ENCODE data around the gene SIX1. TPM values are rescaled to one million over a fixed set of nuclear protein-coding genes. Genes with fewer than 3 reads are reported as not detected.

The SIX1 gene
- total and polyA plus RNA-seq, 2 experiments from 2014 or later = 11.4 to 11.7 TPM

GRCh38 chr14:60656686-60657455 lies 7.6 kb upstream of the SIX1 start:
- H3K4me2 ChIP-seq (ENCODE audit: unreplicated experiment) = peak overlapping the region; percentile 90
- 4 to 7% methylated on average over 54 to 69 of the region's 75 CpGs for WGBS, 2 experiments (ENCODE audit: low coverage in 1 of 2, low lambda C conversion rate in 2 of 2, missing lambda C conversion rate in 2 of 2)
- peaks cover 16% of the 10 kb centered on the region for H3F3A ChIP-seq (ENCODE audit: insufficient read depth)
- DNase-seq = peak; percentile 83
- no peaks in the 10 kb centered on the region for H3K36me3 ChIP-seq (ENCODE audit: low read depth)
- H3K9ac ChIP-seq = peak overlapping the region; percentile 85
- no peaks in the 10 kb centered on the region for H3K9me3 ChIP-seq (ENCODE audit: low read depth)
- peak overlapping the region; percentile 44 for H3K27ac ChIP-seq
- H3K79me2 ChIP-seq (ENCODE audit: insufficient read depth) = no peaks in the 10 kb centered on the region
- H2AFZ ChIP-seq = peak overlapping the region; percentile 96
- peak overlapping the region; percentile 87 for H3K4me3 ChIP-seq
- no peak for TF ChIP-seq EZH2 (IDR thresholded peaks at IDR 0.05; ENCODE audit: insufficient read depth, poor library complexity, severe bottlenecking)
- no peaks in the 10 kb centered on the region for H3K9me2 ChIP-seq (ENCODE audit: insufficient read depth)
- peaks cover 18% of the 10 kb centered on the region for H3K4me1 ChIP-seq (ENCODE audit: insufficient read depth)
- peaks cover 15% of the 10 kb centered on the region for H3K27me3 ChIP-seq (replicated peaks; ENCODE audit: insufficient read depth)
- H4K20me1 ChIP-seq (ENCODE audit: insufficient read depth) = no peaks in the 10 kb centered on the region
- in situ Hi-C loops (cut with MboI) = no loop called here

- peak overlapping the region; percentile 96 for H2AFZ ChIP-seq
- H3K4me2 ChIP-seq (ENCODE audit: unreplicated experiment) = no peak overlapping the region
- no peaks in the 10 kb centered on the region for H3K79me2 ChIP-seq (ENCODE audit: insufficient read depth)
- no peak for DNase-seq
- H3K9me3 ChIP-seq (ENCODE audit: low read depth) = no peaks in the 10 kb centered on the region
- peak overlapping the region; percentile 87; the same call in 1 of the 2 replicates for H3K4me3 ChIP-seq
- 0 out of 2 replicates have a peak overlapping the region, but pooled peaks have one; percentile 85 for H3K9ac ChIP-seq
- no peaks in the 10 kb centered on the region for H3K36me3 ChIP-seq (ENCODE audit: low read depth)
- WGBS, 2 experiments (ENCODE audit: low coverage in 1 of 2, low lambda C conversion rate in 2 of 2, missing lambda C conversion rate in 2 of 2) = 74 to 77% methylated on average over 31 to 36 of the region's 36 CpGs
- peaks cover 23% of the 10 kb centered on the region for H3K27me3 ChIP-seq (replicated peaks; ENCODE audit: insufficient read depth)
- no peaks in the 10 kb centered on the region for H4K20me1 ChIP-seq (ENCODE audit: insufficient read depth)
- no peak overlapping the region for H3K27ac ChIP-seq
- peaks cover 21% of the 10 kb centered on the region for H3F3A ChIP-seq (ENCODE audit: insufficient read depth)
- H3K4me1 ChIP-seq (ENCODE audit: insufficient read depth) = peaks cover 18% of the 10 kb centered on the region
- no peaks in the 10 kb centered on the region for H3K9me2 ChIP-seq (ENCODE audit: insufficient read depth)
- in situ Hi-C loops (cut with MboI) = no loop called here
- no peak for TF ChIP-seq EZH2phosphoT487 (IDR thresholded peaks at IDR 0.05; ENCODE audit: insufficient read depth, low read depth)
- no peak for TF ChIP-seq EZH2 (IDR thresholded peaks at IDR 0.05; ENCODE audit: insufficient read depth, poor library complexity, severe bottlenecking)
Measured at GRCh38 chr14:60655898-60656685, 6.8 kb upstream of the SIX1 start.

- no peaks in the 10 kb centered on the region for H3K36me3 ChIP-seq (ENCODE audit: low read depth)
- no peaks in the 10 kb centered on the region for H4K20me1 ChIP-seq (ENCODE audit: insufficient read depth)
- DNase-seq = no peak
- no peaks in the 10 kb centered on the region for H3K9me2 ChIP-seq (ENCODE audit: insufficient read depth)
- WGBS, 2 experiments (ENCODE audit: low coverage in 1 of 2, low lambda C conversion rate in 2 of 2, missing lambda C conversion rate in 2 of 2) = 67 to 70% methylated on average over 22 to 29 of the region's 29 CpGs
- H3K79me2 ChIP-seq (ENCODE audit: insufficient read depth) = no peaks in the 10 kb centered on the region
- H3K27ac ChIP-seq = no peak overlapping the region
- H2AFZ ChIP-seq = no peak overlapping the region
- H3K4me3 ChIP-seq = no peak overlapping the region
- no peak overlapping the region for H3K9ac ChIP-seq
- H3K9me3 ChIP-seq (ENCODE audit: low read depth) = no peaks in the 10 kb centered on the region
- in situ Hi-C loops (cut with MboI) = no loop called here
- H3K4me2 ChIP-seq (ENCODE audit: unreplicated experiment) = no peak overlapping the region
- H3K27me3 ChIP-seq (replicated peaks; ENCODE audit: insufficient read depth) = peaks cover 29% of the 10 kb centered on the region
- TF ChIP-seq EZH2phosphoT487 (IDR thresholded peaks at IDR 0.05; ENCODE audit: insufficient read depth, low read depth) (no peak), EZH2 (IDR thresholded peaks at IDR 0.05; ENCODE audit: insufficient read depth, poor library complexity, severe bottlenecking) (no peak)
- H3K4me1 ChIP-seq (ENCODE audit: insufficient read depth) = peaks cover 18% of the 10 kb centered on the region
- H3F3A ChIP-seq (ENCODE audit: insufficient read depth) = peaks cover 28% of the 10 kb centered on the region
Measured at GRCh38 chr14:60655119-60655897, 6.0 kb upstream of the SIX1 start.

GRCh38 chr14:60654334-60654821 lies 5.1 kb upstream of the SIX1 start:
- DNase-seq = peak; percentile 68
- Histone ChIP-seq H3K27ac (no peak overlapping the region), H2AFZ (peak overlapping the region; percentile 4; the same call in 1 of the 2 replicates), H3K4me2 (ENCODE audit: unreplicated experiment) (peak overlapping the region; percentile 51), H4K20me1 (ENCODE audit: insufficient read depth) (no peaks in the 10 kb centered on the region), H3F3A (ENCODE audit: insufficient read depth) (peaks cover 32% of the 10 kb centered on the region), H3K79me2 (ENCODE audit: insufficient read depth) (no peaks in the 10 kb centered on the region), H3K36me3 (ENCODE audit: low read depth) (no peaks in the 10 kb centered on the region), H3K9me2 (ENCODE audit: insufficient read depth) (no peaks in the 10 kb centered on the region), H3K4me3 (peak overlapping the region; percentile 37), H3K4me1 (ENCODE audit: insufficient read depth) (peaks cover 18% of the 10 kb centered on the region), H3K27me3 (replicated peaks; ENCODE audit: insufficient read depth) (peaks cover 29% of the 10 kb centered on the region), H3K9ac (no peak overlapping the region), H3K9me3 (ENCODE audit: low read depth) (no peaks in the 10 kb centered on the region)
- TF ChIP-seq EZH2 (IDR thresholded peaks at IDR 0.05; ENCODE audit: insufficient read depth, poor library complexity, severe bottlenecking) (no peak), EZH2phosphoT487 (IDR thresholded peaks at IDR 0.05; ENCODE audit: insufficient read depth, low read depth) (no peak)
- in situ Hi-C loops (cut with MboI) = no loop called here
- WGBS, 2 experiments (ENCODE audit: low coverage in 1 of 2, low lambda C conversion rate in 2 of 2, missing lambda C conversion rate in 2 of 2) = 23 to 30% methylated on average over 3 of the region's 3 CpGs
